ENCODE measurements around the gene HECW1. TPM values are rescaled to one million over a fixed set of nuclear protein-coding genes. Genes with fewer than 3 reads are reported as not detected.

The HECW1 gene
- total RNA-seq, 4 donors from 2014 or later: 0.62 to 4.3 (median 1.4) TPM; not detected in 1

- no peak overlapping the region for H3K4me3 ChIP-seq (ENCODE audit: low read depth, poor library complexity, severe bottlenecking)
- WGBS, 2 donors: 43 to 48% methylated on average over 6 of the region's 6 CpGs
- intact Hi-C loops (cut with DNase I; ENCODE audit: low total_unique reads): no loop called here
- TF ChIP-seq CTCF (IDR thresholded peaks at IDR 0.05): no peak
- no peak for TF ChIP-seq POLR2A (IDR thresholded peaks at IDR 0.05)
- DNase-seq (ENCODE audit: low spot score in 2 of 2): no peak
Observed at GRCh38 chr7:43533801-43534479, 421.5 kb downstream of the HECW1 start.

- TF ChIP-seq CTCF (IDR thresholded peaks at IDR 0.05) (no peak), POLR2A (IDR thresholded peaks at IDR 0.05) (no peak)
- intact Hi-C loops (cut with DNase I; ENCODE audit: low total_unique reads): no loop called here
- DNase-seq (ENCODE audit: low spot score in 2 of 2): peak in 1 of 2 donors; percentile 48
- no peak overlapping the region for H3K4me3 ChIP-seq (ENCODE audit: low read depth, poor library complexity, severe bottlenecking)
- 76 to 78% methylated on average over 4 of the region's 4 CpGs for WGBS, 2 donors
Observed at GRCh38 chr7:43535031-43535451, 422.6 kb downstream of the HECW1 start.

GRCh38 chr7:43535810-43536585, 423.6 kb downstream of the HECW1 start:
- DNase-seq (ENCODE audit: low spot score in 2 of 2): no peak
- H3K4me3 ChIP-seq (ENCODE audit: low read depth, poor library complexity, severe bottlenecking): no peak overlapping the region
- WGBS, 2 donors: 58 to 59% methylated on average over 6 of the region's 6 CpGs
- intact Hi-C loops (cut with DNase I; ENCODE audit: low total_unique reads): no loop called here
- TF ChIP-seq CTCF (IDR thresholded peaks at IDR 0.05) (no peak), POLR2A (IDR thresholded peaks at IDR 0.05) (no peak)

GRCh38 chr7:43536773-43537172, 424.3 kb downstream of the HECW1 start:
- DNase-seq (ENCODE audit: low spot score in 2 of 2): no peak
- no peak overlapping the region for H3K4me3 ChIP-seq (ENCODE audit: low read depth, poor library complexity, severe bottlenecking)
- 68 to 75% methylated on average over 15 of the region's 15 CpGs for WGBS, 2 donors
- no peak for TF ChIP-seq CTCF (IDR thresholded peaks at IDR 0.05)
- no peak for TF ChIP-seq POLR2A (IDR thresholded peaks at IDR 0.05)
- intact Hi-C loops (cut with DNase I; ENCODE audit: low total_unique reads): no loop called here

GRCh38 chr7:43537765-43538403, 425.4 kb downstream of the HECW1 start:
- intact Hi-C loops (cut with DNase I; ENCODE audit: low total_unique reads): no loop called here
- DNase-seq (ENCODE audit: low spot score in 2 of 2): no peak
- TF ChIP-seq POLR2A (IDR thresholded peaks at IDR 0.05): no peak
- TF ChIP-seq CTCF (IDR thresholded peaks at IDR 0.05): no peak
- no peak overlapping the region for H3K4me3 ChIP-seq (ENCODE audit: low read depth, poor library complexity, severe bottlenecking)
- WGBS, 2 donors: 89% methylated on average over 9 of the region's 9 CpGs

Measured in lower leg skin (tissue), 4 donors.